ENCODE data around the gene HTR2C.
"Not testable (repeated sequence)": the region's sequence is repeated elsewhere in the genome, so short reads cannot be mapped to it uniquely, and the experiment has no call there.

HTR2C gene

DNA sequence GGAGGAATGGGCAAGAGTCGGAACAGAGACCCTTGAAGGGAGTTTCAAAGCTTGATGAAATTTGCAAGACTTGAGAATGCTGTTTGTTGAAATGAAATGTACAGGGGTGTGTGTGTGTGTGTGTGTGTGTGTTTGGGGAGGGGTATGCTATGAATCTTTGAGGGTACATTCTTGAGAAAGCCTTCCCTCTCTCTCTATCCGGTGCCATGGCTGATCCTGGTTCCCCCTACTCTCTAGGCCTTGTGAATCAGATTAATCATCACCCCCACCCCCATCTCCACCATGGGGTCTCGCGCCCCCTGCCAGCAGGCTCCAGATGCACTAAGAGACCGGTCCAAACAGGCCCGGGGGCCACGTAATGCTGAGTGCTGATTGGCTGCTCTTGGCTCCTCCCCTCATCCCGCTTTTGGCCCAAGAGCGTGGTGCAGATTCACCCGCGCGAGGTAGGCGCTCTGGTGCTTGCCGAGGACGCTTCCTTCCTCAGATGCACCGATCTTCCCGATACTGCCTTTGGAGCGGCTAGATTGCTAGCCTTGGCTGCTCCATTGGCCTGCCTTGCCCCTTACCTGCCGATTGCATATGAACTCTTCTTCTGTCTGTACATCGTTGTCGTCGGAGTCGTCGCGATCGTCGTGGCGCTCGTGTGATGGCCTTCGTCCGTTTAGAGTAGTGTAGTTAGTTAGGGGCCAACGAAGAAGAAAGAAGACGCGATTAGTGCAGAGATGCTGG is at the start of gene HTR2C:
Gene HTR2C (plus strand): TSS at position 441 of the 729 bp plus-strand sequence. CDS start 142,851 bp downstream, outside the sequence.
- DNase-seq = no peak

DNA sequence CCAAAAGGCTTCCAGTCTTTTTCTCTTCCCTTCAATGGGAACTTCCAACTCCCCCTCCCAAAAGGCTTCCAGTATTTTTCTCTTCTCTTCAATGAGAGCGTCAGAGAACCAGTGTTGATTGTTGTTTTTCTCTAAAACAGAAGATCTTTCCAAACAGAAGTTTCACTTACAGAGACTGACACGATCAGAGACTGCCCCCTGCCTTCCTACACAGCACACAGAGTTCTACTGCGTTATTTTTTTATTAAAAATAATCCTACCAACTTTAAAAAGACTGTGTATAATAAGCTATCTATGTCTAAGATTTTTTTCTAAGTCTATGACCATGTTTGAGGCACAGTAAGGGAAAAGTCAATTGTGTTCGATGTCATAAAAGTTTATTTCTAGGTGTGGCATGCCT is 3.5 kb upstream of the HTR2C start:
- DNase-seq = no peak

DNA sequence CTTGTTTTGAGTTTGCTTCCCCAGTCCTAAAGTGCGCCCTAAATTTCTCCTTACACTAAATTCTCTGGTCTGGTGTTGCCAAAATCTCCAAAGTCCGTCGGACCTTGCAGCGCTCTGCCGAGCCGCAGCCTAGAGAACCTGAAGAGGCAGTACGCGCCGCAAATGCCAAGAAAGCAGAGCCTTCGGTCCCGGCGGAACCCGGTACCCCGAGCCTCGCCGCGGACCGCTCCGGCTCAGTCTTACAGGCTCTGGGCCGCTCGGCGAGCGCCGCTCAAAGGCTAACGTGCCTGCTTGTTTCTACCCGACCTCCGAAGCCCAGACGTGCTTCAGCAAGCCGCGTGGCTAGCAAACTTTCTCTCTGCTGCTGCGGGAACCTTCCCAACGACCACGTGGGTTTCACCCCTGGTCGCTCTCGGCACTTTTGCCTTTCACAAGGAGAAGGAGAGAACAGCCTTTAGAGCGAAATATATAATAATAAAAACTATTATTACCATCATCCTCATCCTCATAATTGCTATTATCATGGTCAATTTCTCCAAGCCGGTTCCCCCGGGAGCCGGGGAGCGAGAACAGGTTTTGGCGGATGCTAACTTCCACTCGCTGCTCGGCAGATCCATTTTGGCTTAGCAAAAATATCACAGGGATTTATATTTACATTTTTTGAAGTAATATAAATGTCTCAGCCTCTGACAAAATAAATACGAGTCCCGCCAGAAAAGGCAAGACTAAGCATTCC is 2.2 kb upstream of the HTR2C start:
- DNase-seq = no peak

DNA sequence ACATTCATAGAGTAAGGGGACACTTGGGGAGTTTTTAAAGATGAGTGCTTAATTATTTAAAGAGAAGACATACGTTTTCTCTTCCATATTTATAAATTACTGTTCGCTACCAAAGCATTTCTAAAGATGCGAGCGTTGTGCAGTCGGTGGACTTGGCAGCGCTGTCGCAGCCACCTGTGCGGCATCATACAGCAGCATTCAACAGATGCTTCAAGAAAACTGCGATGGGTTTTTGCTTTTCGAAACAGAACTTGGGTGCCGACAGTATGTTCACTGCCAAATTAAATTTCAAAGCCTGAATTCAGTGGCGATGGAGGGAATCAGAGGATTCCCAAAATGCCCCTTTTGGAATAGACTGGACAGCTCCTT is 1.6 kb upstream of the HTR2C start:
- DNase-seq = no peak

DNA sequence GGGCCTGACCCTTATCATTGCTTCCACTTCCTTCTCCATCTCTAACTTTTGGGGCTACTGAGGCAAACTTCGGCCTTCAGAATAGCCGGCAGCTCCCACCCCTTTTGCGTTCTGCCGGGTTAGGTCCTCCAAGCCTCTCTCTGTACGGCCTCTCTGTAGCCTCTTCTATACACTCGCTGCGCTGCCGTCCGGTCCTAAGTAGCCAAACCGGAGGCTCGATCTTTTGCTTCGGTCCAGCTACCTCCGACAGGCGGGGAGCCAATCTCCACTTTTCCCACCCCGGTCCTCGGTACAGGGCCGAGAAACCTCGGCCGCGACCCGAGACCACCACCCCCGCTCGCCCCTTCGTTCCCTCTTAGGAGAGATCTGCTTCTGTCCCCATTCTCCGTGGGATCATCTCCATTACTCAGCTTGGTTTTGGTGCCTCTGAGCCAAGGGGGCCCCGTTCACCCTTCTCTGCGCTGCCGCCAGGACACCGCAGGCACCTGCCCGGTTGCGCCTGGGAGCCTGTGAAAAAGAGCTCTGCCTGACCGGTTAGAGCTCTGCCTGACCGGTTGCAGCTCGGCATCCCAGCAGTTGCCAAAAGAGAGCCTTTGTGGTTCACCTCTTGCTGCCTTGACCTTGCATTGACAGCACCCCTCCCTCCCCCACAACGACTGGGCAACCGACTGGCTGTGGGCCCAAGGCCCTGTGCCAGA is 1.0 kb upstream of the HTR2C start:
- DNase-seq = no peak

DNA sequence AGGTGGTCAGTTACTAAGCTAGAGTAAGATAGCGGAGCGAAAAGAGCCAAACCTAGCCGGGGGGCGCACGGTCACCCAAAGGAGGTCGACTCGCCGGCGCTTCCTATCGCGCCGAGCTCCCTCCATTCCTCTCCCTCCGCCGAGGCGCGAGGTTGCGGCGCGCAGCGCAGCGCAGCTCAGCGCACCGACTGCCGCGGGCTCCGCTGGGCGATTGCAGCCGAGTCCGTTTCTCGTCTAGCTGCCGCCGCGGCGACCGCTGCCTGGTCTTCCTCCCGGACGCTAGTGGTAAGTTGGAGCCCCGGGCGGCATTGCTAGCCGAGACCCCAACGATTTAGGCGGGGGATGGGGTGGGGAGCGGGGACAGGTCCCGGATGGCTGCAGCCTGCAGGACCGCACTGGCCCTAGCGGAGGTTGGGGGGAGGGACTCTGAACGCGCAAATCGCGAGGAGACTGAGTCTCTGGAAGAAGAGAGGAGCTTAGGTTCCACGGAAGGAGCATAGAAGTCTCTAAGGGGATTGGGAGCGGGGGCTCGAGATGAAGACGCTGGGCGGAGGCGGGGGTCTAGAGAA is 573 bp downstream of the HTR2C start:
- DNase-seq = no peak

DNA sequence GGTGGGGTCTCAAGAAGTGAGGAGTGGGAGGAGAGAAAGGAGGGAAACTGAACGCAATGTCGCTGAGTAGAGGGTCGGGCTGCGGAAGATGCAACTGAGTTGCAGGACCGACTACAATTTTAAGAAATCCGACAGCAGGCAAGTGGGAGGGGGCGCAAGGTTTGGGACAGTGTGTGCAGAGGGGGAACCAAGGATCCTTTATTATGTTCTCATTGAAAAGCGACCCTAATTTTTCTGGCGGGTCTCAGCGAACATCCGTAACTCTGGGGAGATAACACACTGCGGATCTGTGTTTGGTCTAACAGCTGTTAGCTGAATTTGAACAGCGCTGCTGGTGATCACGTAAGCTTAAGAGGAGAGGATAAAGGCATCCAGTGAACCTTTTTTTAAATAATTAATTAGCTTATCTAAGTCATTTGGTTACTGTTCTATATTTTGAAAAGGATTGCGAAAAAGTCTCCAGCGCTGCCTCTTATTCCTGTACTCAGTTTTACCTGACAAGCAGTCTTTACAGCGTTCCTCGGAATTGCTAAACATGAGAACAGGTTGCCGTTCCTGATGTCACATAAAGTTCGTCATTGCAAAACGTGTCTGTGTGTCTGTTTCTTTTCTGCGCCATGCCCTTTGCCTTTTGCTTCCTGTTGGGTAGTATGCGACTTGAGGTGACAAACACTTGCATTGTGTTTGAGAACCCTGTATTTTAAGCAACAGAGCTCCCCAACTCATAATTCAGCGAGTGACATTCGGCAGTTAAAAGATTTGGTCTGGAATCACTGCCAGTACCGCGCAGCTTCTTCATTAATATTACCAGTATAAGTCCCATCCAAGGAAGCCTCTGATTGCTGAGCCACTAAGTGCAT is 1.3 kb downstream of the HTR2C start:
- no peak for DNase-seq

DNA sequence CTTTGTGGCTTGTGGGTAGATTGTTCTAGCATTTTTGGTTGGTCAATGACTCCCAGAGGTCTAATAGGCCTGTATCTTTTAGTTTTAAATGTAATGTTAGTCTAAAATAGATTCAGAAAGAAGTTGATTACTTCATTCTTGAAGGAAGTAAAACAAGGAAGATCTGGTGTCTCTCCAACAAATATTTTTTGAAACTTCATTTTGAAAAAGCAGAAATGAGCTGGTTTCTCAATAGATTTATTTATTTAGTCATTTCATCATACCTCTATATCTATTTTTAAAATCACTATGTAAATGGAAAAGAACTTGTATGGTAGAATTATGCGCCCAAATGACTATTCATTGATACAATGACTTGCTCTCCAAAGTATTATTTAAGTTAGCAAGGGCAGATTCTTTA is 7.2 kb downstream of the HTR2C start:
- DNase-seq = no peak

DNA sequence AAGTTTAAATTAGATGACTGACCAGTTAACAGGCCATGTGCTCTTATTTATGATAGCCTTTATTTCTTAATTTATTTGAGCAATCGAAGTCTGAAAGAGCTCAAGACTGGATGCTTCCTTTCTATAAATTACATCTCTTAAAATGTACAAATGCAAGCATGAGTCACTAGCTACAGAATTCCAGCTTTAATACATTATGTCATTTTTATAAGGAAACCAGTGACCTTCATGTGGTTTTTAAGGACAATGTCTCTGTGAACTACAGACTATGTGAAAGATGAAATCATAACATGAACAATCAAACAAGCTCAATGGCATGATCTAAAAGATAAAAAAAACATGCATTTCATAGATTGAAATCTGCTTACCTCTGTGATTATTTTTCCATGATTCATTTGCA is 15.4 kb downstream of the HTR2C start:
- DNase-seq = no peak

DNA sequence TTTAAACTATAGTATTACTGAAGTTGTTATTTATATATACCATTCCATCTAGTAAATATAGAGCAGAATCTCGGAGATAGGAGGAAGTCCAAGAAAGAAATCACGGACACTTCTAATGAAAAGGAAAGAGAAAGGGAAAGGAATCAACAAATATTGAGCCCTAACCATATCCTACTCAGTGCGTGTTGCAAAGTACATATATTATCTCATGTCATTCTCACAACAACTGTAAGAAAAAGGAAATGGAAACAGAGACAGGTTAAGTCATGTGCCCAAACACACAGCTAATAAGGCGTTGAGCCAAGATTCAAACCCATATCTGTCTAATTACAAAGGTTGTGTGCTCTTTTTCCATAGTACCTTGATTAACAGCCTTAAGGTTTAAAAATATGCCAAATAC is 16.0 kb downstream of the HTR2C start:
- no peak for DNase-seq

DNA sequence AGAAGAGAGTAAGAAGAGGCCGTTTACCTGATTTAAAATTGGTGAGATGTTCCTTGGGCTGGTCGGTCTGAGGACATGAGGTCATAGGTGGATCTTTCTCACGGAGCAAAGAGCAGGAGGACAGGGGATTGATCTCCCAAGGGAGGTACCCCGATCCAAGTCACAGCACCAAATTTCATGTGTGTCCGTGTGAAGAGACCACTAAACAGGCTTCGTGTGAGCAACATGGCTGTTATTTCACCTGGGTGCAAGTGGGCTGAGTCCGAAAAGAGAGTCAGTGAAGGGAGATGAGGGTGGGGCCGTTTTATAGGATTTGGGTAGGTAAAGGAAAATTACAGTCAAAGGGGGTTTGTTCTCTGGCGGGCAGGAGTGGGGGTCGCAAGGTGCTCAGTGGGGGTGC is 22.7 kb downstream of the HTR2C start:
- not testable (repeated sequence) for DNase-seq

DNA sequence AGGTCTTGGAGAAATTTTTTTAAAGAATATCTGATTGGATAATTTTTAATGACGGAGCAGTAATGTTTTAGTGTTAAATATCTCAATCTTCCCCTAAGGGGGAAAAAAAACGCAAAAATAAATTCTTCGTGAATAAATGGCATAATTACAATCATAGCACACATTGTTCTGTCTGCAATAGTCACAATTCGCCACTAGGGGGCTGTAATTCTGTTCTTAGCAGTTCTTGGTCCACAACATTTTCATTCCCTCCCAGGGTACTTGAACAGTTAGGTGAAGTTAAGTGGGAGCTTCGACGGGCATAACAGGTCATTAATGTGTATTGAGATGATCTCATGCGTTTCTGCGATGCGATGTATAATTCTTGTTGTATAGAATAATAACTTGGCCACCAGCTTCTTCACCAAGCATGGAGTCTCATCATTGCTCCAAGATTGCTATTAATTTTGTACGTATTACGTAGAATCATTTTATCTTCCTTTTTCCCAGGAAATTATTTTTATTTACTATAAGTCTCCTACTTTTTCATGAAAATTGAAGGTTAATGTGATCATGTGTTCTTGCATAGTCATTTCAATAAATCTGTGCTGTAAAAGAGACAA is 27.2 kb downstream of the HTR2C start:
- DNase-seq = peak; percentile 11

DNA sequence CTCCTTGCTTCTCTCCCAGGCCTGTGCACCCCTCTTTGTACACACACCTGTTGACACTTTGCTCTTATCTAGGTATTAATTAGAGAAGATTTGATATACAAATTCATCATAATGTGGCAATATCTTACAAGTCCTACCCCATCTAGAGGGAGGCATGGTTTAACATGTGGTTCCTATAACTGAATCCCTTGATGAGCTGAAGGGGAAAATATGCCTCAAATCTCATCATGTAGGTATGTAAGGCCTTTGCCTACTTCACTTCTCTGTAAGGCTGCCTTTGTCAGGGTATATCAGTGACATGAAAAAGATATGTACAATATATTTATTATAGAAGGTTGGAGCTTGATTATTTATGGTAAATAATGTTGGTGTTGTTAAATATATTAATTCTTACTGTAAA is 31.9 kb downstream of the HTR2C start:
- DNase-seq = no peak

DNA sequence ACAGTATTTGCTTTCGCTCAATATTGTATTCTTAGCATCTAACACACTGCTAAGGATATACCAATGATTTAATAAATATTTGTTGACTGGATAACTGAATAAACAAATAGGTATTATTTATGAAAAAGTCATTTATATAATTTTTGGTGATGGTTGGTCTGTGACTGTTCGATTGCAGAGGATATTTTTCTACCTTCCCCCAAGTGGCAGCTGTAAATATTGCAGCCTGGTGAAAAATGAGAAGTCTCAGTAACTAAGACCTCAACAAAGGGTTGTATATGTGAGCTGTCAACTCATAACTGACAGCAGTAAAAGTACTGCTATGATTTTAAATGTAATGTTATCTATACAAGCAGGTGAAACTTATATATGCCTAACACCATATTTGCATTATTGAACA is 36.0 kb downstream of the HTR2C start:
- DNase-seq = no peak

DNA sequence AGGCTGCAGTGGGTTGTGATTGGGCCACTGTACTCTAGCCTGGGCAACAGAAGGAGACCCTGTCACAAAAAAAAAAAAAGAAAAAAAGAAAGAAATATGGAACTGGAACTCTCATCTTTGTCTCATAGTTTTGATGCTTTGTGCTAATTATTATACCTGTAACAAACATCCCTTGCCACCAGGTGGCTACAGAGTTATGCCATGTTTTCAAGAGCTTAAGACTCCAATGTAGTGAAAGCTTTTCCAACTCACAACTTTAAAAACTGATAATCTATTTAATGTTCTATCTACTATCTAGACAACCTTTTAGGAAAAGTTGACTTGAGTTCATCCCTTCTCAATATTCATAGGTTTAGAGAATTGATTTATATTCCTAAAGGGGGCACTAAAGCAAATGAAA is 42.4 kb downstream of the HTR2C start:
- DNase-seq = no peak

DNA sequence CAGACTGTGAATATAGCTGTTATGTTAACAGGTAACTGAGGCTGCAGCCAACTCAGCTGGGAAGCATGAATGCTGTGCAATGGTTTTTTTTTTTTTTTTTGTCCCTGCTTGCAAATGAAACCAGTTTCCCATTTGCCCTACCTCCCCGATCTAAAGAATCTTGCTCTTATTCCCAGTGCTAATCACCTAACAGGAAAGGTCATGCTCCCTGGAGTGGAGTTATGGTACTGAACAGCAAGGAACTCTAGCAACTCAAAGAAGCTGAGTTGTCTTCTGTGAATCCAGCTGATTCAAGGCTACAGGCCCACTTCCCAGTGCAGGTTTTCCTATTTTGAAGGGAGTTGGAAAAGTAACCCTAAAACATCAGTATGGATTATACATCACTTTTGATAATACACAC is 52.1 kb downstream of the HTR2C start:
- no peak for DNase-seq

DNA sequence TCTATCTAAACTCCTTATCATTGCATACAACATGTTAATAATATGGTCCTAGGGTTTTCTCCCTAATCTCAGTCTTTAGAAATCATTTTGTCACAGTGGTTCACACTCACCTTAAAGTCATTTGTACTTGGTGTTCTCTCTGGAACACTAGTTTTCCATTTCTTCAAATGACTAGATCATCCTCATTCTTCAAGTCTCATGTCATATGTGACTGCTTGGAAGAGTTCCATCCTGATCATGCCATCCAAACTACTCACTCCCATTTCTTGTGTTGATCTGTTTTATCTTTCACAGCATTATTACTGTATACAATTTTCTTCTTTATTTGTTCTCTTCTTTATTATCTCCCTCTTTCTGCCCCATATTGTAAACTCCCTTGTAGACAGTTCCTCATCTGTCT is 66.5 kb downstream of the HTR2C start:
- DNase-seq = no peak

DNA sequence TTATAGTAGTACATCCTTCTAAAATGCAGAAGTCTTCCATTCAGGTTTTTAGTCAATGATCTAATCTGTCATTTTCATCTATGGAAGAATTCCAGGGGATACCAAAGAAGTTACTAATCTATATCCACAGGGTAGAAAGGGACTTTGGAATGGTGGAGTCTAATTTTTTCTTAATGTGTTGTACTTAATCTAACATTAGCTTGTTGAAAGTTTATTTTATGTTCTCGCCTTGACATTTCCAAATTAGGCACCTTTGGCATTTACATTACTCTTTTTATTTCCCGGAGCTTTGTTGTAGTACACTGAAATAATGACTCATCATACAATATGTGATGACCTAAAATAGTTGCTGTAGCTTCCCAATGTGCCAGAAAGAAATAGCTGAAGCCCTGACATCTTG is 91.5 kb downstream of the HTR2C start:
- no peak for DNase-seq

DNA sequence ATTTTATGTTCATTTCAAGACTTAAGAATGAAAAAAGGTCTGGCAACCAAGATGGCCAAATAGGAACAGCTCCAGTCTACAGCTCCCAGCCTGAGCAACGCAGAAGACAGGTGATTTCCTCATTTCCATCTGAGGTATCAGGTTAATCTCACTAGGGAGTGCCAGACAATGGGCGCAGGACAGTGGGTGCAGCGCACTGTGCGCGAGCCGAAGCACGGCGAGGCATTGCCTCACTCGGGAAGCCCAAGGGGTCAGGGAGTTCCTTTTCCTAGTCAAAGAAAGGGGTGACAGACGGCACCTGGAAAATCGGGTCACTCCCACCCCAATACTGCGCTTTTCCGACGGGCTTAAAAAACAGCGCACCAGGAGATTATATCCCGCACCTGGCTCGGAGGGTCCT is 116.6 kb downstream of the HTR2C start:
- DNase-seq = not testable (repeated sequence)

DNA sequence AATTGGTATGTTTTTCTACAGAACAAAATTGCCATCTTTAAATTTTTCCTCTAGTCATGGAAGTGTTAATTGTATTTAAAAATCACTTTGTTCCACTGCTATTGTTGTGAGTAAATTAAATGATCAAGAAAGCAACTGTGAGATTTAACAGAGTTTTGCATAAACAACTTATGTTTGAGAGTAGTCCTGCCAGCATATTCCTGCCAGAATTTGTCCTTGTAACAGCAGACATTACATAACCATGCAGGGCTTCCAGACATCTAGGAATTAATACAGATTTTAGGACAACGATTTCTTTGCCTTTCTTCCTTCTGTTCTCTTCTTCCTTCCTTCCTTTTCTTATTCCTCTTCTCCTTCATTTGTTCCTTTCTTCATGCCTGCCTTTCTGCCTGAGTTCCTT is 125.5 kb downstream of the HTR2C start:
- DNase-seq = no peak

DNA sequence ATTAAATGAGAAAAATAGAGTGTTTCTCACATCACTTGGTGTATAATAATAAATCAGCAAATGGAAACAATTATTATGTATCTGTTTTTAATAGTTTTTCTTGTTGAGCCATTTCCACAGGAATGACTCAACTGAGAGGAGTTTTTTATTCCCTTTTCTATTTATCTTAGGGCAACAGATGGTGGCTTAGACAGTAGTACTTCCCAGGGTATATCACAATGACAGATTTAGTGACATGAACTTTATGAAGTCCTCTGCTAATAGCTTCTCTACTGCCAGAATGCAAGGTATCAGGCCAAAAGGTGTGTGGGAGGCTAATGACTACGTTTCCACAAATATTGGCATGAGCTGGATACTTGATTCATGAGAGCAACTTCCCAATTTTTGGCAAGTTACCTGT is 126.7 kb downstream of the HTR2C start:
- DNase-seq = no peak

DNA sequence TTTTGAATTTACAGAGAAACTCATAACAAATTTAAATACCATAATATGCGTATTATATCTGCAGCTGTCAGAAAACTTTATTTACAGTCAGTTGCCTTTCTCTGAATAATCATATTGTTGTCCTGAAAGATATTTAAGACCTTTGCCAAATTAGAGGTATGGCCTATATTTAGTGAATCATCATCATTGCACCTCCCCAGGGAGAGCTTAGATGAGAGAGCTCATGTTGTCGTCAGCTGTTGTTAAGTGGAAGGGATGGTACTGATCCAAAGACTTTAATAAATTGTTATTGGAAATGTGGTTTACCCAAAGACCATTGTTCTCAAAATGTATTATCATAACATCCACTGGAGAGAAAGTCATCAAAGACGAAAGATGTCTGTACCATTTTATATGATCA is 128.6 kb downstream of the HTR2C start:
- DNase-seq = no peak

Measured in CD4-positive, alpha-beta T cell treated with Interleukin-17A for 1 hour (primary cell).